ENCODE results near the gene NOA1.

The NOA1 gene

GRCh38 chr4:56953680-56954520, 23.5 kb downstream of the NOA1 start:
- TF ChIP-seq CTCF (IDR thresholded peaks at IDR 0.05; ENCODE audit: low read depth, low read length, poor library complexity, severe bottlenecking) (no peak), EZH2phosphoT487 (IDR thresholded peaks at IDR 0.05; ENCODE audit: borderline replicate concordance, low read length) (no peak)
- Histone ChIP-seq H3F3A (ENCODE audit: control insufficient read depth, insufficient read depth) (no peaks in the 10 kb centered on the region), H3K27me3 (ENCODE audit: control insufficient read depth, low read length) (no peaks in the 10 kb centered on the region), H3K27ac (ENCODE audit: low read depth, low read length) (no peak overlapping the region), H3K4me3 (ENCODE audit: low read length) (no peak overlapping the region), H3K36me3 (ENCODE audit: control insufficient read depth, low read length) (no peaks in the 10 kb centered on the region), H3K9me3 (ENCODE audit: control insufficient read depth, insufficient read depth, low read length) (no peaks in the 10 kb centered on the region), H3K9me2 (replicated peaks; ENCODE audit: control insufficient read depth, low read length) (no peaks in the 10 kb centered on the region), H3K4me1 (ENCODE audit: control insufficient read depth, low read length) (no peaks in the 10 kb centered on the region), H3K79me2 (ENCODE audit: control insufficient read depth, low read length) (no peaks in the 10 kb centered on the region), H3K4me2 (ENCODE audit: low read length) (no peak overlapping the region), H4K20me1 (ENCODE audit: control insufficient read depth, insufficient read depth, low read depth, low read length) (no peaks in the 10 kb centered on the region)

- no peaks in the 10 kb centered on the region for H3K9me3 ChIP-seq (ENCODE audit: control insufficient read depth, insufficient read depth, low read length)
- no peaks in the 10 kb centered on the region for H3K9me2 ChIP-seq (replicated peaks; ENCODE audit: control insufficient read depth, low read length)
- H3K4me3 ChIP-seq (ENCODE audit: low read length), result no peak overlapping the region
- peaks cover 3% of the 10 kb centered on the region; the same call in 1 of the 2 replicates for H3F3A ChIP-seq (ENCODE audit: control insufficient read depth, insufficient read depth)
- no peaks in the 10 kb centered on the region for H3K79me2 ChIP-seq (ENCODE audit: control insufficient read depth, low read length)
- H3K36me3 ChIP-seq (ENCODE audit: control insufficient read depth, low read length), result peaks cover 3% of the 10 kb centered on the region; the same call in 1 of the 2 replicates
- no peaks in the 10 kb centered on the region for H4K20me1 ChIP-seq (ENCODE audit: control insufficient read depth, insufficient read depth, low read depth, low read length)
- H3K27me3 ChIP-seq (ENCODE audit: control insufficient read depth, low read length), result no peaks in the 10 kb centered on the region
- H3K4me2 ChIP-seq (ENCODE audit: low read length), result no peak overlapping the region
- H3K4me1 ChIP-seq (ENCODE audit: control insufficient read depth, low read length), result no peaks in the 10 kb centered on the region
- no peak for TF ChIP-seq CTCF (IDR thresholded peaks at IDR 0.05; ENCODE audit: low read depth, low read length, poor library complexity, severe bottlenecking)
- H3K27ac ChIP-seq (ENCODE audit: low read depth, low read length), result no peak overlapping the region
These were observed 36.0 kb downstream of the NOA1 start for GRCh38 chr4:56941403-56941802.

GRCh38 chr4:56940971-56941370, 36.4 kb downstream of the NOA1 start:
- no peak overlapping the region for H3K4me3 ChIP-seq (ENCODE audit: low read length)
- H3K27me3 ChIP-seq (ENCODE audit: control insufficient read depth, low read length), result no peaks in the 10 kb centered on the region
- no peaks in the 10 kb centered on the region for H3K9me2 ChIP-seq (replicated peaks; ENCODE audit: control insufficient read depth, low read length)
- H4K20me1 ChIP-seq (ENCODE audit: control insufficient read depth, insufficient read depth, low read depth, low read length), result no peaks in the 10 kb centered on the region
- peaks cover 3% of the 10 kb centered on the region; the same call in 1 of the 2 replicates for H3F3A ChIP-seq (ENCODE audit: control insufficient read depth, insufficient read depth)
- H3K79me2 ChIP-seq (ENCODE audit: control insufficient read depth, low read length), result no peaks in the 10 kb centered on the region
- no peaks in the 10 kb centered on the region for H3K9me3 ChIP-seq (ENCODE audit: control insufficient read depth, insufficient read depth, low read length)
- no peak overlapping the region for H3K27ac ChIP-seq (ENCODE audit: low read depth, low read length)
- H3K36me3 ChIP-seq (ENCODE audit: control insufficient read depth, low read length), result peaks cover 3% of the 10 kb centered on the region; the same call in 1 of the 2 replicates
- no peak overlapping the region for H3K4me2 ChIP-seq (ENCODE audit: low read length)
- TF ChIP-seq EZH2phosphoT487 (IDR thresholded peaks at IDR 0.05; ENCODE audit: borderline replicate concordance, low read length) (no peak), CTCF (IDR thresholded peaks at IDR 0.05; ENCODE audit: low read depth, low read length, poor library complexity, severe bottlenecking) (no peak)
- H3K4me1 ChIP-seq (ENCODE audit: control insufficient read depth, low read length), result no peaks in the 10 kb centered on the region

Data from DOHH2 (cell line).